ENCODE data around the gene CCDC60.

CCDC60 gene

GRCh38 chr12:119312904-119313303 lies 21.6 kb upstream of the CCDC60 start:
- no peak overlapping the region for H3K4me3 ChIP-seq (ENCODE audit: control insufficient read depth, low read depth, low read length)
- TF ChIP-seq CTCF (IDR thresholded peaks at IDR 0.05; ENCODE audit: control insufficient read depth, insufficient read depth, low read depth, low read length, missing control alignments) = no peak
- DNase-seq (ENCODE audit: low read depth) = no peak

- no peak overlapping the region for H3K4me3 ChIP-seq (ENCODE audit: control insufficient read depth, low read depth, low read length)
- no peak for DNase-seq (ENCODE audit: low read depth)
- no peak for TF ChIP-seq CTCF (IDR thresholded peaks at IDR 0.05; ENCODE audit: control insufficient read depth, insufficient read depth, low read depth, low read length, missing control alignments)
These were observed 20.2 kb upstream of the CCDC60 start for GRCh38 chr12:119314290-119314689.

GRCh38 chr12:119319638-119320037 lies 14.9 kb upstream of the CCDC60 start:
- no peak for DNase-seq (ENCODE audit: low read depth)
- no peak for TF ChIP-seq CTCF (IDR thresholded peaks at IDR 0.05; ENCODE audit: control insufficient read depth, insufficient read depth, low read depth, low read length, missing control alignments)
- H3K4me3 ChIP-seq (ENCODE audit: control insufficient read depth, low read depth, low read length) = no peak overlapping the region

- DNase-seq (ENCODE audit: low read depth) = no peak
- no peak for TF ChIP-seq CTCF (IDR thresholded peaks at IDR 0.05; ENCODE audit: control insufficient read depth, insufficient read depth, low read depth, low read length, missing control alignments)
These were observed 13.9 kb upstream of the CCDC60 start for GRCh38 chr12:119320678-119321077.

GRCh38 chr12:119322301-119322723 lies 12.2 kb upstream of the CCDC60 start:
- no peak for DNase-seq (ENCODE audit: low read depth)
- no peak overlapping the region for H3K4me3 ChIP-seq (ENCODE audit: control insufficient read depth, low read depth, low read length)
- no peak for TF ChIP-seq CTCF (IDR thresholded peaks at IDR 0.05; ENCODE audit: control insufficient read depth, insufficient read depth, low read depth, low read length, missing control alignments)

More at GRCh38 chr12:119320678-119321077, 13.9 kb upstream of the CCDC60 start:
- H3K4me3 ChIP-seq (ENCODE audit: control insufficient read depth, low read depth, low read length) = no peak overlapping the region

GRCh38 chr12:119325813-119326212 lies 8.7 kb upstream of the CCDC60 start:
- no peak for DNase-seq (ENCODE audit: low read depth)
- no peak overlapping the region for H3K4me3 ChIP-seq (ENCODE audit: control insufficient read depth, low read depth, low read length)
- TF ChIP-seq CTCF (IDR thresholded peaks at IDR 0.05; ENCODE audit: control insufficient read depth, insufficient read depth, low read depth, low read length, missing control alignments) = no peak

- DNase-seq (ENCODE audit: low read depth) = no peak
- no peak for TF ChIP-seq CTCF (IDR thresholded peaks at IDR 0.05; ENCODE audit: control insufficient read depth, insufficient read depth, low read depth, low read length, missing control alignments)
These were observed 8.2 kb upstream of the CCDC60 start for GRCh38 chr12:119326341-119326740.

More at GRCh38 chr12:119326341-119326740, 8.2 kb upstream of the CCDC60 start:
- no peak overlapping the region for H3K4me3 ChIP-seq (ENCODE audit: control insufficient read depth, low read depth, low read length)
